ENCODE data around the gene BEX3.

DNA sequence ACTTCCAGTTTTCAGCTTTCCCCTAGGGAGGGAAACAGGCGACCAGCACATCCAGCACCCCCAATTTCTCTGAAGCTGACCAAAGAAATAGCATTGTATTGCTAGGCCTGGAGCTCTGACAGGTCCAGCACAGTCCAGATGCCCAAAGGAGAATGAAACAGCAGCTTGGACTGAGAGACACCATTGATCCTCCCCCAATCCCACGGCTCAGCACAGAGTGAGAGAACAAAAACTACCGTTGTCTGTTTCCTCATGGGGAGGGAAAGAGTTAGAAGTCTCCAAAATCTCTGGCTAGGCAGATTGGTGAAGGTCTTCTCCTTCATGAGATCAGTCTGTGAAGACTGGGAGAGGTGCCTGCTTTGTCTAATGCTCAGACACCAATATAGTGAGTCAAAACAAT, 37.7 kb upstream of the BEX3 start:
- TF ChIP-seq POLR2A (IDR thresholded peaks at IDR 0.05): no peak
- TF ChIP-seq CTCF (IDR thresholded peaks at IDR 0.05): no peak
